Measurements from ENCODE around the gene FGF8.

The FGF8 gene

GRCh38 chr10:101771380-101771779, 4.5 kb downstream of the FGF8 start:
- TF ChIP-seq CTCF (IDR thresholded peaks at IDR 0.05; ENCODE audit: extremely low read depth, missing control alignments): no peak
- DNase-seq (ENCODE audit: low spot score): no peak

- TF ChIP-seq CTCF (IDR thresholded peaks at IDR 0.05; ENCODE audit: extremely low read depth, missing control alignments): no peak
- no peak for DNase-seq (ENCODE audit: low spot score)
Observed at GRCh38 chr10:101770331-101771215, 5.3 kb downstream of the FGF8 start.

- DNase-seq (ENCODE audit: low spot score): no peak
- TF ChIP-seq CTCF (IDR thresholded peaks at IDR 0.05; ENCODE audit: extremely low read depth, missing control alignments): no peak
Observed at GRCh38 chr10:101769541-101770180, 6.3 kb downstream of the FGF8 start.

- no peak for DNase-seq (ENCODE audit: low spot score)
- no peak for TF ChIP-seq CTCF (IDR thresholded peaks at IDR 0.05; ENCODE audit: extremely low read depth, missing control alignments)
Observed at GRCh38 chr10:101768791-101769170, 7.1 kb downstream of the FGF8 start.

GRCh38 chr10:101767966-101768790, 7.7 kb downstream of the FGF8 start:
- DNase-seq (ENCODE audit: low spot score): no peak
- no peak for TF ChIP-seq CTCF (IDR thresholded peaks at IDR 0.05; ENCODE audit: extremely low read depth, missing control alignments)

GRCh38 chr10:101767600-101767945, 8.3 kb downstream of the FGF8 start:
- no peak for DNase-seq (ENCODE audit: low spot score)
- TF ChIP-seq CTCF (IDR thresholded peaks at IDR 0.05; ENCODE audit: extremely low read depth, missing control alignments): no peak
